ENCODE data around the gene ZNF574. TPM values are rescaled to one million over a fixed set of nuclear protein-coding genes. Genes with fewer than 3 reads are reported as not detected.

Gene ZNF574
- total and polyA plus RNA-seq, 2 donors (not counting 1 experiment from before 2014, with no cell fraction given) = 5.1 to 9.9 TPM

GRCh38 chr19:42030645-42031440 is 45.1 kb upstream of the ZNF574 start:
- no peak for DNase-seq (ENCODE audit: low read depth in 2 of 2)
- Histone ChIP-seq H3K36me3 (ENCODE audit: control insufficient read depth, insufficient read depth, low read length) (no peaks in the 10 kb centered on the region), H3K27ac (ENCODE audit: insufficient read depth, low read length) (no peak overlapping the region), H2AFZ (ENCODE audit: low read length) (no peak overlapping the region), H3K79me2 (ENCODE audit: control insufficient read depth, insufficient read depth, low read length) (no peaks in the 10 kb centered on the region), H3K9ac (ENCODE audit: insufficient read depth, low read length) (no peak overlapping the region), H3K27me3 (ENCODE audit: control insufficient read depth, insufficient read depth, low read length) (peaks cover 2% of the 10 kb centered on the region), H4K20me1 (ENCODE audit: control insufficient read depth, extremely low read depth, insufficient read depth, low read length) (no peaks in the 10 kb centered on the region), H3K4me1 (ENCODE audit: control insufficient read depth, extremely low read depth, insufficient read depth, low read length) (no peaks in the 10 kb centered on the region), H3K9me3 (ENCODE audit: control insufficient read depth, insufficient read depth, low read depth, low read length) (no peaks in the 10 kb centered on the region), H3K4me3 (replicated peaks in 1 of 4; ENCODE audit: control extremely low read depth in 1 of 4, insufficient read depth in 1 of 4, low read depth in 3 of 4, low read length in 4 of 4) (no peak overlapping the region), H3K4me2 (ENCODE audit: extremely low read depth, insufficient read depth, low read length) (no peak overlapping the region)
- TF ChIP-seq CTCF (conservative IDR thresholded peaks at IDR 0.05 in 1 of 2, IDR thresholded peaks at IDR 0.05 in 1 of 2; ENCODE audit: low read depth in 1 of 2, low read length in 2 of 2) = no peak
- TF ChIP-seq EZH2 (IDR thresholded peaks at IDR 0.05; ENCODE audit: low read length, missing control alignments) = no peak

- TF ChIP-seq EZH2 (IDR thresholded peaks at IDR 0.05; ENCODE audit: low read length, missing control alignments) (no peak), CTCF (conservative IDR thresholded peaks at IDR 0.05 in 1 of 2, IDR thresholded peaks at IDR 0.05 in 1 of 2; ENCODE audit: low read depth in 1 of 2, low read length in 2 of 2) (no peak)
- Histone ChIP-seq H3K4me3 (replicated peaks in 1 of 4; ENCODE audit: control extremely low read depth in 1 of 4, insufficient read depth in 1 of 4, low read depth in 3 of 4, low read length in 4 of 4) (no peak overlapping the region), H2AFZ (ENCODE audit: low read length) (no peak overlapping the region), H3K4me2 (ENCODE audit: extremely low read depth, insufficient read depth, low read length) (no peak overlapping the region), H3K79me2 (ENCODE audit: control insufficient read depth, insufficient read depth, low read length) (no peaks in the 10 kb centered on the region), H4K20me1 (ENCODE audit: control insufficient read depth, extremely low read depth, insufficient read depth, low read length) (no peaks in the 10 kb centered on the region), H3K36me3 (ENCODE audit: control insufficient read depth, insufficient read depth, low read length) (no peaks in the 10 kb centered on the region), H3K27ac (ENCODE audit: insufficient read depth, low read length) (no peak overlapping the region), H3K9me3 (ENCODE audit: control insufficient read depth, insufficient read depth, low read depth, low read length) (no peaks in the 10 kb centered on the region), H3K27me3 (ENCODE audit: control insufficient read depth, insufficient read depth, low read length) (peaks cover 2% of the 10 kb centered on the region), H3K4me1 (ENCODE audit: control insufficient read depth, extremely low read depth, insufficient read depth, low read length) (no peaks in the 10 kb centered on the region), H3K9ac (ENCODE audit: insufficient read depth, low read length) (no peak overlapping the region)
- DNase-seq (ENCODE audit: low read depth in 2 of 2) = peak in 1 of 2 donors; percentile 16
Observed at GRCh38 chr19:42032431-42032830, 43.5 kb upstream of the ZNF574 start.

- TF ChIP-seq EZH2 (IDR thresholded peaks at IDR 0.05; ENCODE audit: low read length, missing control alignments) (no peak), CTCF (conservative IDR thresholded peaks at IDR 0.05 in 1 of 2, IDR thresholded peaks at IDR 0.05 in 1 of 2; ENCODE audit: low read depth in 1 of 2, low read length in 2 of 2) (no peak)
- Histone ChIP-seq H2AFZ (ENCODE audit: low read length) (no peak overlapping the region), H3K79me2 (ENCODE audit: control insufficient read depth, insufficient read depth, low read length) (no peaks in the 10 kb centered on the region), H3K36me3 (ENCODE audit: control insufficient read depth, insufficient read depth, low read length) (no peaks in the 10 kb centered on the region), H4K20me1 (ENCODE audit: control insufficient read depth, extremely low read depth, insufficient read depth, low read length) (no peaks in the 10 kb centered on the region), H3K4me1 (ENCODE audit: control insufficient read depth, extremely low read depth, insufficient read depth, low read length) (no peaks in the 10 kb centered on the region), H3K4me2 (ENCODE audit: extremely low read depth, insufficient read depth, low read length) (no peak overlapping the region), H3K9me3 (ENCODE audit: control insufficient read depth, insufficient read depth, low read depth, low read length) (no peaks in the 10 kb centered on the region), H3K9ac (ENCODE audit: insufficient read depth, low read length) (no peak overlapping the region), H3K4me3 (replicated peaks in 1 of 4; ENCODE audit: control extremely low read depth in 1 of 4, insufficient read depth in 1 of 4, low read depth in 3 of 4, low read length in 4 of 4) (no peak overlapping the region), H3K27ac (ENCODE audit: insufficient read depth, low read length) (no peak overlapping the region), H3K27me3 (ENCODE audit: control insufficient read depth, insufficient read depth, low read length) (peaks cover 2% of the 10 kb centered on the region)
- DNase-seq (ENCODE audit: low read depth in 2 of 2) = no peak
Observed at GRCh38 chr19:42033413-42033812, 42.6 kb upstream of the ZNF574 start.

Data from fibroblast of lung (primary cell).